Keratinocyte (primary cell): ENCODE data around the gene MET.
"Not testable (repeated sequence)": the region's sequence is repeated elsewhere in the genome, so short reads cannot be mapped to it uniquely, and the experiment has no call there.

Source experiments
- CTCF ChIP-seq, 3 experiments: IDR thresholded peaks in 1 of 3; conservative IDR thresholded peaks in 1 of 3; optimal IDR thresholded peaks in 1 of 3; 2 replicates in 2 of 3; 3 replicates in 1 of 3; pipeline versions ENCODE3 to v1.5.1; 2011; ENCODE audit warnings: low read length in 3 of 3, mild to moderate bottlenecking in 3 of 3, moderate library complexity in 2 of 3, control low read depth in 1 of 3, inconsistent platforms in 1 of 3; ENCODE audit not compliant: insufficient read depth in 2 of 3; ENCODE audit errors: extremely low read depth in 1 of 3
- EZH2 ChIP-seq: IDR thresholded peaks from one replicate; pipeline ENCODE4 v1.6.1; 2012; ENCODE audit warnings: inconsistent platforms, mild to moderate bottlenecking, low read length, moderate library complexity

DNA sequence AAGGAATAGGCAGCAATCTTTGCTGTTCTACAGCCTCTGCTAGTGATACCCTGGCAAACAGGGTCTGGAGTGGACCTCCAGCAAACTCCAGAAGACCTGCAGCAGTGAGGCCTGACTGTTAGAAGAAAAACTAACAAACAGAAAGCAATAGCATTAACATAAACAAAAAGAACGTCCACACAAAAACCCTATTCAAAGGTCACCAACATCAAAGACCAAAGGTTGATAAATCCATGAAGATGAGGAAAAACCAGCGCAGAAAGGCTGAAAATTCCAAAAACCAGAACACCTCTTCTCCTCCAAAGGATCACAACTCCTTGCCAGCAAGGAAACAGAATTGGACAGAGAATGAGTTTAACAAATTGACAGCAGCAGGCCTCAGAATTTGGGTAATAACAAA lies 71.8 kb downstream of the MET start:
- not testable (repeated sequence) for TF ChIP-seq CTCF (optimal IDR thresholded peaks at IDR 0.05 in 1 of 3, IDR thresholded peaks at IDR 0.05 in 1 of 3, conservative IDR thresholded peaks at IDR 0.05 in 1 of 3; ENCODE audit: extremely low read depth in 1 of 3, insufficient read depth in 2 of 3, low read length in 3 of 3); EZH2
